ENCODE results near the gene AGBL4. TPM values are rescaled to one million over a fixed set of nuclear protein-coding genes. Genes with fewer than 3 reads are reported as not detected.
"Not testable (repeated sequence)": the region's sequence is repeated elsewhere in the genome, so short reads cannot be mapped to it uniquely, and the experiment has no call there.

The AGBL4 gene
- total RNA-seq, 1 experiment from 2014 or later: 0.35 TPM

DNA sequence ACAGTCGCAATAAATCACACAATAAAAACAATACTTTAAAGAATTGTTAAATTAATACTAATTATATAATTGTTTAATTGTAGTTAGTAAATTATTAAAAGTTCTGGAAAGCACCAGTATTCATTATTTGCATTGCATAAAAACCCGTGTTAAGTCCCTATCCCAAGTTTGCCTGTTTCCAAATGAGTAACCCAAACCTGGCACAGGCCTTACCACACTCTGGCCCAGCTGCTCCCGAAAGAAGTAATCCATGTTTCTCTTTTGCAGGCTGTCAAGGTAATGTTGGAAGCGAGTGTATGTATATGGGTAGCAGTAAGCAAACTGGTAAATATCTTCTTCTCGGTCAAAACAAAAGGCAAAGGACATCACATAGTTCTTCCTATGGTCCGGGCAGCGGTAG is 978.4 kb downstream of the AGBL4 start:
- no peak for DNase-seq (ENCODE audit: low spot score)

DNA sequence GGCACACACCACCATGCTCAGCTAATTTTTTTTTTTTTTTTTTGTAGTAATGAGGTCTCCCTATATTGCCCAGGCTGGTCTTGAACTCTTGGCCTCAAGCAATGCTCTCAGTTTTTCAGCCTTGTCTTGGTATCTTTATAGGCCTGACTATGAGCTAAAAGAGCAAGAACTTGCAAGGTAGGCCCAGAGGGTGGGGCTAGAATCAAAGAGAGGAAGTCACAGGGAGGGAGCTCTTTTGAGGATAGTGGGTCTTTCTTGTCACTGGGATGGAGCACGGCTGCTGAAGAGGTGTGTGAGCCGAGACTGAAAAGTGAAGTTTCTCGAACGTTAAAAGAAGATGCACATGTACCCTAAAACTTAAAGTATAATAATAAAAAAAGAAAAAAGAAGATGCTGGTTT is 987.1 kb downstream of the AGBL4 start:
- no peak for DNase-seq (ENCODE audit: low spot score)

DNA sequence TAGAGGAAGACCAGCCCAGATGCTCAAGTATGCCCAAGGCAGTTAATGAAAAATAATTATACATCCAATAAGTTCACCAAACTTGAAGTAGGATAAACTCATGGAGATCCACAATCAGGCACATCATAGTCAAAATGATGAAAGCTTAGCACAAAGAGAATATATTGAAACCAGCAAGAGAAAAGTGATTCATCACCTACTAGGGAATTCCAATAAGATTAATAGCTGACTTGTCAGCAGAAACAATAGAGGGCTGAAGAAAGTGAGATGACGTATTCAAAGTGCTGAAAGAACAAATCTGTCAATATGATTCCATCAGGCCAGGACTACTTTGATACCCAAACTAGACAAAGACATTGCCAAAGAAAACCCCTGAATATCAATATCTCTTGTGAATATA is 995.4 kb downstream of the AGBL4 start:
- no peak for DNase-seq (ENCODE audit: low spot score)

DNA sequence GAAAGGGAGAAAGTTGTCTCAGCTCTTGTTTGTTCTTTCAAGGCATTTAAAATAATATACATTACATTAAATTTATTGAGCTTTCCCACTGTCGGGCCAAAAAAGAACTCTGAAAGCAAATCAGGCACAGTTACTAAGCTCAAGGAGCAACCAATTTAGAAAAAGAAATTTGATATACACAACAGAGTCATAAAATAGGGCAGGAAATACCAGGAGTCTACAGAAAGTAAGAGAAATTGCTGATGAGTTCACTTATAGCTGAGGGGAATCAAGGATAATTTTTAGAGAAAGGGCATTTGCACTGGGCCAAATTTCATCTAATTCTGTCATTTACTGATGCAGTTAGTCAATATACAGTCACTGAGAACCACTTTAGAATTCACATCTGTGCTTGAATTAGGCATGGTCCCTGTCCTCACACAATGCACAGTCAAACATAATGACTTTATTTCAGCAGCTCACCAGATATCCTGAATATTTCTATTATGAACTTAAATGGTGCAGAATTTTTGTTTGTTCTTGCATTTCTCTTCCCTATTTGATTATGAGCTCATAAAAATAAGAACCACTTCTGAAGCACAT is 997.4 kb downstream of the AGBL4 start:
- no peak for DNase-seq (ENCODE audit: low spot score)

DNA sequence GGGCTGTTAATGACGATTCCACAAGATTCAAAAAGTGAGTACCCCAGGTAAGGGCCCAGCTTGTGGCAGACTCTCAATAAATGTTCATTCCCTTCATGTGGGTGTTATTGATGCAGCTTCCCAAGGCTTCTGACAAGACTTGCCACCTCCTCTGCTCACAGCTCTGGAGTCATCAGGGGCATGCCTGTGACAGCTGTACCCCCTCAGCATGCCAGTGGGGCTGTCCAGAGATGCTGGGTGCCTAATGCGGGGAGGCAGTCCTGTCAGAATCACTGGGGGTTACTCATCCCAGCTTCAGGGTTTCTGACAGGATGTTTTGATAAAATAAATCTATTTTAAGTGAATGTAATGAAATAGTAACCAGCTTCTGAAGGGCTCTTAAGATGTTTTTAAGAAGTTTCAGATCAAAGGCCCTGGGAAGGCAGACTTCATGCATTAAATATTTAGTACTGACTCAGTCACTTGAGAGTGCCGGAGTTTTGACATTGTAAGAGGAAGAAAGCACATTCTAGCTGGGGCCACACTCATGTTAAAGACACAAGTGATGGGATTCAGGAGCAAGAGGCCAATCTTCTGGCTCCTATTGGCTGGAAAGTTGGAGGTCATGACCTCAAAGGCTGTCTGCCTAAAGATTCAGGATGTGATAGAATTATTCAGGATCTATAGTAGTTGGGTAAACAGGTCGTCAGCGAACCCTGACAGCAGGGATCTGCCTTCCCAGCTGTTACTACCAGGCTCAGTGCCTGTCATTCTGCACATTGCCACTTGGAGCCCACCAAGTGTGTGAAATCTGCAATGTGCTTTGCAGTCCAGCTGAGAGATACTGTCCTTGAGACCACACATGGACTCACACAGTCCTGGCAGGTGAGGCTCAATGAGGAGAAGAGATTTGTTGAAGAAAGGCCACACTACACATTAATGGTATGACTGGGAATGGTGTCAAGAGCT is 1007.5 kb downstream of the AGBL4 start:
- no peak for DNase-seq (ENCODE audit: low spot score)

DNA sequence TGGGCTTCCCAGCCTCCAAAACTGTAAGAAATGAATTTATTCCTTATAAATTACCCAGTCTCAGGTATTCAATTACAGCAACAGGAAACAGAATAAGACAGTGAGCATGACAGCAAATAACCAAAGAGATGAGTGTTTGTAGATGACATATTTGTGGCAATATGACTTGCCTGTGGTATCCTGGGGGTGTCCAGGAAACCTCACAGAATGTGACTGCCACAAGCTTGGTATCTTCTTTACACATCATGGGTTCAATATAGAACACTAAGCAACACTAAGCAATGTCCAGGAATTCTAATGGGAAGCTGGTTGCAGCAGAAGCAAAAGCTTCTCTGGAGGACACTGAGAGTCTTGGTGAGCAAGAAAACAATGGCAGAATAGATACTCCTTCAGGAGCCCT is 1010.7 kb downstream of the AGBL4 start:
- no peak for DNase-seq (ENCODE audit: low spot score)

DNA sequence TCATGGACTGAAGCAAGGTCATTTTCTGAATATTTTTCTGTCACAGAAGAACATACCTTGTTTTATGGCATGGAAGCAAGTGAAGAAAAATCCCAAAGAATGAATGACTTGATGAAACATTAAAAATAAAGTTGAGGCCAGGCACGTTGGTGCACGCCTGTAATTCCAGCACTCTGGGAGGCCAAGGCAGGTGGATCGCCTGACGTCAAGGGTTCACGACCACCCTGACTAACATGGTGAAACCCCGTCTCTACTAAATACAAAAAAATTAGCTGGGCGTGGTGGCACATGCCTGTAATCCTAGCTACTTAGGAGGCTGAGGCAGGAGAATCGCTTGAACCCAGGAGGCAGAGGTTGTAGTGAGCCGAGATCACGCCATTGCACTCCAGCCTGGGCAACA is 1020.8 kb downstream of the AGBL4 start:
- DNase-seq (ENCODE audit: low spot score): not testable (repeated sequence)

DNA sequence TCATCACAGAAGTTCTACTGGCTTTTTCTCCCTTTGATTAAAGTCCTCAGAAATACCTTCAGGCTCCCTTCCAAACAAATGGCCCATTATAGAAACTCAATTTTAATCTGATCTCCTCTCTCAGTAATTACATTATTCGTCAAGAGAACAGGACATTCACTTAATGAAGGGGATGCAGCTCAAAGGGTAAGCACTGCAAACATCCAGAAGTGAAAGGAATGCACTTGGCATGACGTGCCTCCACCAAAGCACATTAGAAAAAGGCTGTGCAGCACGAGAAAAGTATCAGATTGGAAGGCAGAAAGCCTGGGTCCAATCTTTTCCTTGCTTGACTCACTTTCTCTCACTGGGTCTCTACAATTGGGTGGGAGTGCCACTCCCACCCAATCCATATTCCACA is 1024.4 kb downstream of the AGBL4 start:
- no peak for DNase-seq (ENCODE audit: low spot score)

DNA sequence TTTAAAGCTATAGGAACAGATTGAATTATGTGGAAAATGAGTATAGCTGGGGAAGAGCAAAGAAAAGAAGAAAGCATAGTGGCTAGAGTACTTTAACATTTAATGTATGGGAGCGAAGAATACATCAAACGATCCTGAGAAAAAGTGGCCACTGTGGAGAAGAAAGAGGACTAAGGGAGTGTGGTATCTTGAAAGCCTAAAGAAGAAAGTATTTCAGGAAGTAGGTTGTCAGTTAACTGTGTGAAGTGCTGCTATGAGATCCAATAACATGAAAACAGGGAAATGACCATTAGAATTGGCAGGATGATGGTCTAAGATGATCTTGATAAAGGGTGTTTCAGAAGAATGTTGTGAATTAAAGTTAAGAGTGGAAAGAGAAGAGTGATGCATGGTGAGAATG is 1027.4 kb downstream of the AGBL4 start:
- DNase-seq (ENCODE audit: low spot score): no peak

DNA sequence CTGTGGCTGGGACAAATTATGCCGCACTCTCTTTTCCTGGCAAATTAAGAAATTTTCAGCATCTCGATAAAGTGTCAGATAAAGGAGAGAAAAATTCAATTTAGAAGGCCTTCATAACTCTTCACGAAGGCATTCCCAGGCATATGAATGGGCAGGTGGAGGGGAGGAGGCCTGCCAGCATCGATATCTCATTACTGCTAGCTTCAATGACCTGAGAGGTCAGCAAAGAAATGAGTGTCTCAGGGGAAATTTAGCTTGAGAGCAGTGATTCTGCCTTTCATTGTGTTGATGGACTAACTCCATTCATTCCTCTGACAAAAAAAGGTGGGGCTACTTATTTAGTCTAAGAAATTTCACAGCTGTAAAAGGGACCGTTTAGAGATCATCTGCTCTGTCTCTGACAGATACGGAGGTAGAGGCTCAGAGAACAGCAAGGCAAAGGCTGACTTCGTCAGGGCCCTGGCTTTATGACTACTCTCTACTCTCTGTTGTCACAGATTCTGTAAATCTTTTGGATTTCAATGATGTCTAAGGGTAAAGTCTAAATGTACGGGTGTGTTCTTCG is 1035.0 kb downstream of the AGBL4 start:
- no peak for DNase-seq (ENCODE audit: low spot score)

DNA sequence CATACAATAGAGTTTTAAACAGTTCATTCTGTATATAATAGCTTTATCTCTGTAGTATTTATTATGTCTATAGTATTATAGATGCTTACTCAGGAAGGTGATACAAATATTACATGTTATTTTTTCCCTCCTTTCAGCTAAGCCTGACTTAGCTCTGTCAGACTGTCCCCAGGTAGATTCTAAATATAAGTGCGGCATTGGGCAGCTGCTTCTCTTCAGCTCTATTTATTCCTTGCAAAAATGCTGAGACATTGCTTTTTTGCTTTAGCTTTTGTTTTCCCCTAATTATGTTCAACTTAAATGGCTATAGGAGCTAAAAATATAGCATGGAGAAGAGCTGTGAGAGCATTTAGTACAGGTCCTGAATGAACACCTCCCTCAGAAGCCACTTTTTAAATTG is 1043.8 kb downstream of the AGBL4 start:
- no peak for DNase-seq (ENCODE audit: low spot score)

DNA sequence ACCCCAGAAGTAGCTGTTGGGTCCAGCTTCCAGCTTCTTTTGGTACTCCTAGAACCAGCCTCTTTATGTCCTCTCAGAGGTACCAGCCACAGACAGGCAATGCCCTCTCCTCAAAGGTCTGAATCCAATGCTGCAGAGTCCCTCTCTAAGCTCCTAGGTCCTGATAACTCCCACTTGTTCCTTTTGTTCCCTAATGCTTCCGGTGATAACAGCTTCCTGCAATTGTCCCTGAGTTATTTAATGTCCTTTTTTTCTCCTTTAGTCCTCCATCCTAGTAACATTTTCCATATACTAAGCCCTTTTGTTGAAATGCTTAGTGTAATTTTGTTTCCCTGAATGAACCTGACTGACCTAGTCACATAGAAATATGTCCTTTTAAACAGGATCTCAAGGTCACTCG is 1045.3 kb downstream of the AGBL4 start:
- DNase-seq (ENCODE audit: low spot score): no peak

DNA sequence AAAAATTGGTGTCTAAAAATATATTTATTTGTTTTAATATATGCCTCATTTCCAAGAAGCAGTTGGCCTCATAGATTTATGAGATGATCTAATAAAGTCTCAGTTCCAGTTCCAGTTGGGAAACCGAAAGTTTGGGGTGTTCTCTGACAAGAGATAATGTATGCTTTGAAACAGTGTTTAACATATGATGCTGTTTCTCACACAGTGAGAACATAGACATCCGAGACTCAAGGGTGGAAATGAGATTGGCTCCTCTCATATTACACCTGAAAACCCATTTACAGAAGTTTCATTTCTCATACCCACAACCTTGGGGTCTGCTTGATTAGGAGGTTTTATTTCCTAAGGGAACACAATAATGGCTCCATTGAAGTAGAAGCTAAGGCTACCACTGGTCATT is 1046.5 kb downstream of the AGBL4 start:
- no peak for DNase-seq (ENCODE audit: low spot score)

DNA sequence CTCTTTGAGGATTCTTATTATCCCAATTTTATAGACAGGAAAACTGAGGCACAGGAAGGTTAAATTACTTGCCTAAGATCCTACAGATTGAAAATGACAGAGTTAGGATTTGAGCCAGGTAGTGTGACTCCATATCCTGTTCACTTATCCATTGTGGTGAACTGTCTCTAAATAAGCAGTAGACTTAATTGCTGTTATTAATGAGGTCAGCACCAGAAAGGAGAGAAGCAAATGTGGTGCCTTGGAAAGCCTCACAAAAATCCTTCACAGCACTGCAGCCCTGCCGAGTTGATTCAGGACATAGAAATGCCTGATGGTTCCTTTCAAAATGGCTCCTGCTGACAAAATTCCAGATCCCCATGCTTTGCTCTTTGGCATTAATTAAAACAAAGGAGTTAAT is 1053.8 kb downstream of the AGBL4 start:
- DNase-seq (ENCODE audit: low spot score): no peak

DNA sequence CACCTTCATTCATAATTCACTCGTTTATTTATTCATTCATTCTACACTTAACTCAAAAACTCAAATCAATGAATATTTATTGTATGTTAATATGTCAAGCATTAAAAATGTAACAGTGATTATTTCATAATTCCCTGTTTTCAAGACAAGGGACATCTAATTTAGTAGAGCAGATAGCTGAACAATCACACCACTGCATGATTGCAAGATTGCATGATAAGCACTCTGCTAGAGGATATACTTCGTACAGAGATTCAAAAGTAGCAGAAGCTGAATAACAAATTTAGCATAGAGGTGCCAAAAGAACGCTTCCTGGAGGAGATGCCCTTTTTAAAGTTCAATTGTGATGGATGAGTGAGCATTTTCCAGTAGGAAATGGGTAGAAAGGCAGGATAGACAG is 1056.4 kb downstream of the AGBL4 start:
- no peak for DNase-seq (ENCODE audit: low spot score)

DNA sequence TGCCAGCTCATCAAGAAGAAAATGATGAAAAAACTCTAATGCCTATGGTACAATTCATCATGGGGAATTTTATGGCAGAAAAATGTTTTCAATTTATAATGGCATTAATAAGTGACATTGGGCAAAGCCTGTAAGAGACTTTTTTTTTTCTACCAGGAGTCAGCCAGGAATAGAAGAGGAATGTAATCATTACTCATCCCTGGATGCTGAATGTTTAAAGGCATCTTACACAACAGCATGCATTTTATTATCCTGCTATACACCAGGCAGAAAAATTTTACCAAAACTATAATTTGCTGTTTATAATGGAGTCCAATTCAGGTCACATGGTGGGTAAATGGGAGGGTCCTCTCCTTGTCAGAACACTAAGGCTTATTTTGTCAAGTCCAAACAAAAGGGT is 1057.2 kb downstream of the AGBL4 start:
- no peak for DNase-seq (ENCODE audit: low spot score)

DNA sequence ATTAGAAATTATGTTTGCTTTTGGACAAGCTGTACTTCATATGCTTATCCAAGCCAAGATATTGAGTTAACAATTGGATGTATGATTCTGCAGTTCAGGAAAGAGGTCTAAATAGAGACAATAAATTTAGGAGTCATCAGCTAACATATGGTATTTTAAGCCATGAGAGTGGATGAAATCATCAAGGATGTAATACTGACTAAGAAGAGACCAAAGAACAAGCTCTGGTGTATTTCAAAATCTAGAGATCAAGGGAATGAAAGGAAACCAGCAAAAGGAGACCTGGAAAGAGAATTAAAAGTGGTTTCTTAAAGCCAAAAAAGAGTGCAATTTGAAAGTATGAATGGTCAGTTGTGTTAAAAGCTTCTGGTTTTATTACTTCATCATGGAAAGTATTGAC is 1063.4 kb downstream of the AGBL4 start:
- no peak for DNase-seq (ENCODE audit: low spot score)

DNA sequence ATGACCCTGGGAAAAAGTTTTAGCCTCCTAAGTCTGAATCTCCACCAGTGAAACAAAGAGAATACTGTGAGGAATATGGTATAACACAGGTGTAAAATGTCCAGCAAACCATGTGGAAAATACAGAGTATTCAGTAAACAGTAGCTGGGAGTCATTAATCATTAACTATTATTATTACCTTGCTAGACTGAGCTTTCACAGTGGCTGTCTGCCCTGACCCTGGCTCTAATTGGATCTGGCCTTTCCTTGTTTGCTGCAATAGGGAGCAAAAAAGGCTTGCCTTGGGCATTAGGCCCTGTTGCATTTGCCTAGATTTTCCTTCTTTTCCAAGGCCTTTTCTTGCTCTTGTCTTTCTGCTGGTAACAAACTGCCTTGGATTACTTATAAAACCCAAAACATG is 1068.0 kb downstream of the AGBL4 start:
- no peak for DNase-seq (ENCODE audit: low spot score)

DNA sequence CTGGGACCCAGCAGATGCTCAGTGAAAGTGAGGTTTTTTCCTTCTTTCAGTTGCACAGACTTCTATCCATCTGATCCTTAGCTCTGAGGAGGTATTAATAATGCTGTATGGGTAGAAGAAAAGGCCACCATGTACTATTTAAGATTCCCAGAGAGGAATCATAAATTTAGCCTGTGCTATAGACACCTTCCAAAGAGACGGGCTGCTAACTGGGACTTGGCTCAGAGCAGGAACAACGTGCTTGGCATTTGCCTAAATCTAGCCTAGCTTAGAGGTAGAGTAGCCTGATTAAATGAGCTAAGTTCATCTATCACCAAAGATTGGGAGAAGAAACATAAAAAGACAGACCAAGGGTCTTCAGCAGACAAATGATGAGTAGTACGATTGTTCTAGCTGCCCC is 1070.1 kb downstream of the AGBL4 start:
- DNase-seq (ENCODE audit: low spot score): no peak

DNA sequence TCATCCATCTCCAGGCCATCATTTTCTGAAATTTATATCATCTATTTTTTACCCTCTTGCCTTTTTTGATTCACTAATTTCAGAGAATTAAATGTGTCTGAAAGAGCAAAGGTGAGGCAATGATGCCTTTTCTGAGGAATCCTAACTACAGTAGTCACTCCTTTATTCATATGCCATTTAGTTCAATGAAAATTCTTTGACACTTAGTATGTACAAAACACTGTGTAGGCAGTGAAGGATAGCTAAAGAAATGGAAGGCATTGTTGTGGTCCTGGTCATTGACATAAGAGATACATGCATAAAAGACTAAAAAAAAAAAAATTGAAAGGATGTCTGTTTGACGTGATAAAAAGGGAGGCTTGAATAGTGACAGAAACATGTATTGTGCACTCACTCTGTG is 1075.2 kb downstream of the AGBL4 start:
- no peak for DNase-seq (ENCODE audit: low spot score)

DNA sequence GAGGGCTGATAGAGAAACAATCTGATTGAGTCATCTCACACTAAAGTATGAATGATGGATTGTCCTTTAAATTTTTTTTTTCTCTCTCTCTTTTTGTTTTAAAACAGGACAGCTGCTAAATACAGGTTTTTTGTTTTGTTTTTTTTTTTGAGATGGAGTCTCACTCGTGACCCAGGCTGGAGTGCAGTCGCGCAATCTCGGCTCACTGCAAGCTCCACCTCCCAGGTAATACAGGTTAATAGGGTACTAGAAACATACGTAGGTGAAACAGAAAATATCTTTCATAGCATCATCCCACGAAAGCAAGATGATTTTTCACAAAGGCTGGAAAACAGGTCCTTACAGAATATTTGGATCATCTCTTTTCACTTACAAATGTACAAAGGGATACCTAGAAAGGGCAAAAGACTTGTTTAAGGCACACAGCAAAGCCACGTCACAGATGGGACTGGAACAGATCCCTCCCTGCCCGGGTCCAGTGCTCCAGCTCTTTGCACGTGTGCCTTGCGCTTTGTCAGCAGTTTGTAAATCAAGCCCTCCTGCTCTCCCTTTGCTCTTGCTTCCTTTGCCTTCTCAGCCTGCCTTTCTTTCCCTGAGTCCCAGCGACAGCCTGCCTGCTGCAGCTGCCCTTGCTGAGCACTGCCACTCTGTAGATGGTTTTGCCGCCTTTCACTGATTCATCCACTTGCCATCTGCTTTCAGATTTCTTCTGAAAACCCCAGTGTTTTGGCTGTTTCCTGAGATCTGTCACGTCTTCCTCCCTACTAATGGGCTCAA is 1075.8 kb downstream of the AGBL4 start:
- no peak for DNase-seq (ENCODE audit: low spot score)

DNA sequence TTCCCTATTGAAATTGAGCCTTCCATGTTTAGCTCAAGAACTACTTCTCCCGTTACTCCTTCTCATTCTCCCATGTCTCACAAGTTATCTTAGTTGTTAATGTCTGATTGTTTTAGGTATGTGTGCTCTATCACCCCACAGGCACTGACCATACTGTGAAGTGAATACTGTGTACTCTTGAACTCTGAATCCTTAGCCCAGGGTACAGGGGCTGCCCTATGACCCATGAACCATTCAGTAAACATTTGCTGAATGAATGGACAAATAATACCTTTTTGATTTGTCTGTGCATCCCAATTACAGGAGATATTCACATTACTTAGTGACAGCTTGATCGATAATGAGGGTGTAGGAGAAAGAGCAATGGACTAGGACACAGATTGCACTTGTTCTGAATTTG is 1077.7 kb downstream of the AGBL4 start:
- no peak for DNase-seq (ENCODE audit: low spot score)

Measured in H4 (cell line).